Dedifferentiated amniotic fluid mesenchymal stem cell (primary cell): ENCODE measurements around the gene XPO5.

ENCODE experiments used
- DNase-seq: peaks from one replicate; pipeline ENCODE4 v3.0.0-alpha.2; 2016; ENCODE audit errors: extremely low spot score

XPO5 gene

DNA sequence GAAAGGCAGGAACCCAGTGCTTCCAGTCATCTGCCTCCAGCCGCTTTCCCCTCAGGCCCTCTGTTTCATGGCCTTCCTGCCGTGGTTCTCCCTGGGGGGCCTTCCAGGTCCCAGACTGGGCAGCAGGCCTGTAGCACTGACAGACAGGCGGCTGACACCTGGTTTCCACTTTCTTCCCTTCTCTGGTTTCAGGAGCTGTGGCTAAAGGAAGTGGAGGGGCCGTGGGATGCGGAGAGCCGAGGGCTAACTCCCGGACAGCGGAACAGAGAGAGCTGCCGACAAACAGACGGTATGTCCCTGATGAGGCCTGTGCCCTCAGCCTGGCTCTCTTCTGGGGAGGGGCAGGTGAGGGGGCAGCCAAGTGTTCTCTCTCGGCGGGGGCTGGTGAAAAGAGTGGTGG, 78.1 kb downstream of the XPO5 start:
- DNase-seq: no peak

DNA sequence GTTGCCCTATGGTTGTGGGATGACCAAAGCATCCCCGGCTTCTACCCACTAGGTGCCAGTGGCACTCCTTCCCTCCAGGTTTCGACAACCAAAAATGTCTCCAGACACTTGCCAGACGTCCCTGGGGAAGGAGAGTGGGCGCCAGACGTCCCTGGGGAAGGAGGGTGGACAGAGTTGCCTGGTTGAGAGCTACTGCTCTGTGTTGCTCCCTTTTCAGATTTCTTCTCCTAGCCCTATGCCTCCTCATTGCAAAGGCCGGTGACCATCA, 78.8 kb downstream of the XPO5 start:
- DNase-seq: no peak

DNA sequence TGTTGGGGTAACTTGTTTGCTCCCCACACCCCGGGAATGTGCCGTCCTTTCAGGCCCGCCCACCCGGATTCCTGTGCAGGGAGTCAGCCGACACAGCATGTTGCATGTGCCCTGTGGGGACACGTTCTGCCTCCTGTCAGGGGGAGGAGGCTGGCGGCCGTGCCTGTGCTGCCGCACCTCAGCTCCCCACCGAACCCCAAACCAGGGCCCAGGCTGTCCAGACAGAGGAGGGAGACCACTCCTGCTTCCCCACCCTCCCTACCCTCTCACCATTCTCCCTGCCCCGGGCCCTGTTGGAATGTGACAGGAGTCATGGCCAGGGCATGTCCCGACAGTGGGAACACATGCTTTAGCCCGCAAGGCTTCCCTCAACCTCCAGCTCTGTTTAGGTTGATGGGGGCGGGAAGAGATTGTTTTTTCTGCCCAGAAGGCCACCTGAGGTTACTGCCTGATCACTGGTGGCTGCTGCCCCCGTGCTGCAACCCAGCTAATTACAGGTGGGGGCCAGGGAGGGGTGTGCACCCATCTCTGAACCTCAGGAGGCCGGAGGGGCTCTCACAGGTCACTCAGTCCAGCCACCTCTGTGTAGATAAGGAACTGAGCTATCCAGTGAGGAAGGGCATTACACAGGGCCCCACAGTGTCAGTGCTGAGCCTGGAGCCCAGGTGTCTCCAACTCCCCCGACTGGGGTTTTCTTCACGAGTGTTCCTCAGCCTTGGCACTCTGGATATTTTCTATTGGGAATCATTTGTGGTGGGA, 79.3 kb downstream of the XPO5 start:
- peak; percentile 40 for DNase-seq

GRCh38 chr6:43495409-43495941, 80.4 kb downstream of the XPO5 start:
- DNase-seq: no peak

GRCh38 chr6:43494766-43495165, 81.1 kb downstream of the XPO5 start:
- no peak for DNase-seq

GRCh38 chr6:43494321-43494720, 81.5 kb downstream of the XPO5 start:
- DNase-seq: no peak

GRCh38 chr6:43493833-43494232, 82.0 kb downstream of the XPO5 start:
- DNase-seq: no peak

GRCh38 chr6:43493230-43493629, 82.6 kb downstream of the XPO5 start:
- no peak for DNase-seq

GRCh38 chr6:43492673-43493072, 83.2 kb downstream of the XPO5 start:
- DNase-seq: no peak

DNA sequence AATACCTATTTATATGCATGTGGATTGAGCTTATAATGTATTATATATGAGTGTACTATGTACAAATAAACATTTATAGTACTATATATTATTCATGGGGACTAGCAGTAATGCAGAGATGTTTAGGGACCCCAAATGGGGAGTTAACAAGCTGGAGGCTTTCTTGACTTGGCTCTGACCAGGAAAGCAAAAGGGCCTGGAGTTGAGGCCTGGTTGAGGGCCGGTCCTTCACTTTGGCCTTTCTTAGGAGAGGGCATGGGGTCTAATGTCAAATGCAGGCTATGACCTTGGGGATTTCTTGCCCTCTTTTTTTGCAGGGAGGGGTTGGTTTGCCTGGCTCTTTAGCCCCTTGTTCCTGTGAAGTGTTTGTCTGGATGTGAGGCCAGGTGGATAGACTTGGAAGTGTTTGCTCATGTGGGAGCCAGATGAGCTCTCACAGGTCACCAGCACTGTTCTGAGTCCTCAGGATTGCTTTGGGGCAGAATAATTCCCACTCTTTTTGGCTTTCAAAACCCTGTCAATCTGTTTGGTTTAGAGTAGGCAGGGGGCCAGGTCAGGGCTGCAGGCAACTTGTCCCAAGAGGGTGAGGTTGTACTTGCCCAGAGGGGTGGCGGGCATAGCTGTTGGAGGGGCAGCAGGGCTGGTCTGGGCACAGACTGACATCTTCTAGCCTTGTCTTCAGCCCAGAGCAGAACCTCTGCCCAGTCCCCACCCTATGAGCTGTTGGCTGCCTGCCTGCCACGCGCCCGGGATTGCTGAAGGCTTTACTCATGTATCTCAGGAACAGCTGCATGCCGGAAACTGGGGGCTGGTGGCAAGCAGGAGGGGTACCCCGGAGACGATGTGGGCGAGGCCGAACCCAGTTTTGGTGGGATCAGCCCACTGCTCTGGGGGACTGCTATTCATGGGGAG, 83.8 kb downstream of the XPO5 start:
- DNase-seq: peak; percentile 66

DNA sequence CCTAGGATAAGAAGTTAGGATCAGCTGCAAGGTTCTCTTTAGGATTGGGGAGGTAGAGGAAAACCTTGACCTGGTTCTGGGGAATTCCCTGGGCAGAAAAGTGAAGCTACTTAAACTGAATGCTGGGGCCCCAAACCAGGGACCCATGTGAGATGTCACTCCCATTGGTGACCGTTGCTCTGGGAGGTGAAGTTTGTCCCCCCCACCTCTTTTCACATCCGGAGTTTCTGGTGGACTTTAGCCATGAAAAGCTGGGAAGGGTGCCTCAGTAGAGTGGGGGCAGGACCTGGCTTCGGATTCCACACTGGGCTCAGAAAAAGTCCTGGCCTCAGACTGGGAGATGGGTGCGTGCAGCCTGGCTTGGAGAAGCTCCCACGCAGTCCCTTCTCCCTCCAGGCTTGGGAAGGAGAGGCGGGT, 85.3 kb downstream of the XPO5 start:
- no peak for DNase-seq

DNA sequence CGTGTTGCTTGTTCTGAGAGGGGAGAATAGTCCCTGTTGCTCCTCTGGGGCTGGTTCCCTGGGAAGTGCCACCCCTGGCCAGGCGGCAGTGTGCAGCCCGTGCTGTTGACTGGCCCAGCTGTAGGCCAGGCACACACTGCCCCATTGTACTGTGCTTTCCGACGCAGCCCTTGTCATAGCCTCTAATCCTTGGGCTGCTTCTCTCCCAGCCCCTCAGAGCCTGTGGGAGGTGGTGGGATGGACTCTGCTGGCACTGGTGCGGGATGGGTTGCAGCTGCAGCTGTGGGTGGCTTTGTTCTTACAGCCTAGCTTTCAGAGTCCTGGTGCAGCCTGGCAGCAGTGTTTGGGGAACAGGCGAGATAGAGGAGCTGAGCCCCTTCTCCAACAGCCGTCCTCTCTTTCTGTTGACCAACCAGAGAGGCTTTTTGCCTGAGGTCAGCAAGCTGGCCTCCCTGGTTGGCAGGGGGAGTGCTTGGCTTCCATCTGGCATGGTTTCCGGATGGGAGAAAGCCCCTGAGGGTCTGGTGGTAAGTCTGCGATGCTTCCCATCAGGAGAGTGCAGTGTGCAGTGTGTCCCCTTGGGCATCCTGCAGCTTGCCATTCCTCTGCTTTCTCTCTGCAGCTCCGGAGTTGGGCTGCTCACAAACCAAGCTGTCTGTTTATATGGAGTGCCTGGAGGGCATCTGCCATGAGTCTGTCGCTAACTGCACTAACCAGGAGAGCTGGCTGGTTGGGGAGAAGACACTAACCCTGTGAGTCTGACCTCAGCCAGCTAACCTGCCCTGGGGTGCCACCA, 86.4 kb downstream of the XPO5 start:
- DNase-seq: no peak

DNA sequence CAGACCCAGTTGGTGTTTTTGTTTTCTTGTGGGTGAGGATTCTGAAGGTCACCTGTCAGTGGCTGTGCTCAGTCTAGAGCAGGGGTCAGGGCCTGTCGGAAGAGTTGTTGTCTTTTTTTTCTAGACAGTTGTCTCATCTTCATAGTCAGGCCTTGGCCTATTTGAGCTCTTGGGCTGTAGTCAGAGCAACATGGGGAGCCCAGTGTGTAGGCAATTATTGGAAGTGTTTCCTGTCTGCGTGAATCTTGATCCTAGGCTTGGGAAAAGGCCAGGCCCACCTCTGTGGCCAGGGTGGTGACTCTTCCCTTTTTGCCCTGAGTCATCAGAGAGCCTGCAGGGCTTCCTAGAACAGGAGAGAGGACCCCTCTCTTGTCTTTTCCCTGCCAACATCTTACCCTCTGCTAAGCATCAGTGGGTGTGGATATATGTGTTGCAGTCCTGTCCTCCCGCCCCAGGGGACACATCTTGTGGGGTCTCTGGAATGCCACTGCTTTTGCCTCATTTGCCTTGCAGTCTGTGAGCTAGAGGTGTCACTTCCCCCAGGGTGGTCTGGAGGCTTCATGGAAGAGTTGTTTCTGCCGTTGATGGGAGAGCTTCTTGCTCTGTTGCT, 87.1 kb downstream of the XPO5 start:
- DNase-seq: no peak

DNA sequence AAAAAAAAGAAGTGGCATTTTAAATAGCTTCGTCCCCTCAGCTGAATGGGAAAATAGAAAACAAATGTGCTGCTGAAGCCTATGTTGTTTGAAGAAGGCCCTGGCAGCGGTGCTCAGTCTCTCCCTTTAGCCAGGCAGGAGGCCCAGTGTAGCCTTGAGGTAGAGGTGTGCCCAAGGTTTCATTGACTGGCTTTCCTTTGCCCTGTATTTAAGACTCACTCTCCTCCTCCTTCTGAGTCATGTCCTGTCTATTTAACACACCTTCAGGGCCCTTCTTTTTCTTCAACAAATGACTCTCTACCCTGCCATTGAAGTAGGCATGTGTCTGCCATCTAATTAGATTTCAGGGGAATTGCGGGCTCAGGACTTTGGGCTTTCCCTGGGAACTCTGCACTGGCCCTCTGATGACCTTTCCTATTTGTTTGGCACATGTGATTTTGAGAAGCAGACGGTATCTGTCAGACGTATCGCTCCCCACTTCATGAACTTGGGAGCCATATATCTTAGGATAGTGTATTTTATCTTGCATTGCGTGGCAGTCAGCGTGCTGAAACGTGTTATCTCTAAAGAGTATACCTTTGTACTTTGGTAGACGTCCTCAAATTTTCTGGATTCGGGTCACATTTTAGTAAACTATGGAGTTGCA, 94.1 kb downstream of the XPO5 start:
- no peak for DNase-seq

DNA sequence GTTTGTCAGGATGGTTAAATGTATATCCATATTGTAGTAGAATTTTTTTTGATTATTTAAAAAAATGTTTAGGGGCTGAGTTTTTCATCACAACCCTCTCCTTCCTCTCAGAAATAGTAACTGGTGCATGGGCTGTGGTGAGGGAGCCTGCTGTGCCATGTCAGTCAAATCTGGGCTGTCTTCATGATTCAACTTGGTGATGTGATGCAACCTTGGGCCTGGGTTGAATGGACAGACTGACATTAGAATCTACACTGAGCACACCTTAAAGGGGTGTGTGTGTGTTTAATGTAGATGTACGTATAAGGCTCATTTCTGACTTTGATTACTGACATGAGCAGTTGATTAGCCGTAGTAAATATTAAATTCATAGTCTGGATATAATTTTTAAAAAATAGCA, 94.8 kb downstream of the XPO5 start:
- no peak for DNase-seq

DNA sequence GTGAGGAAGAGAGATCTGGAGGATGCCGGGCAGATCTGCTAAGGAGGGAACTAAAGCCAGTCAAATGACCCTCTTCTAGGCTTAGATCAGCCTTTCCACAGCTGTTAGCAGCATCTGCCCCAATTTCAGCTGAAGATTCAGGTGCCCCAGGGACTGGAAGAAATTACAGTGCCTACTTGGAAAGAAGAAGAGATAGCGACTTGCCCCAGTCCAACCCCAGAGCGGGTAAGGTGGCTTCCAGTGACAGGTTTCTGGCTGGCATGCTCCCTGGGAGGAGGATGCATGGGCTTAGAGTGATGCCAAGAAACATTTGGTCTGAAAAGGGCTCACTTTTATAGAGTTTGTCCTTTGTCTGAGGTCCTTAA, 97.8 kb downstream of the XPO5 start:
- DNase-seq: no peak

GRCh38 chr6:43477235-43478007, 98.4 kb downstream of the XPO5 start, which contains the start of gene TJAP1:
TSS of gene TJAP1 (plus strand) at chr6:43477570. CDS start at chr6:43499002, 21,432 bp downstream.
- peak; percentile 84 for DNase-seq

- DNase-seq: no peak
Observed at GRCh38 chr6:43476746-43477145, 99.1 kb downstream of the XPO5 start.

- DNase-seq: no peak
Observed at GRCh38 chr6:43475516-43475915, 100.3 kb downstream of the XPO5 start.

- DNase-seq: no peak
Observed at GRCh38 chr6:43472515-43472914, 103.3 kb downstream of the XPO5 start.
